Adrenal gland (tissue), 5 donors: ENCODE results near the gene PRXL2A.

Source experiments
- CTCF ChIP-seq, 6 experiments: fragments of 450-650 bp in 4 of 6; fragments of 200-600 bp in 2 of 6; sonication (generic) in 1 of 6; IDR thresholded peaks; 1 replicate in 5 of 6; 2 replicates in 1 of 6; pipeline versions ENCODE4 v1.5.1 to v1.8.0; 2016 to 2021; ENCODE audit warnings: antibody characterized with exemption in 6 of 6, mild to moderate bottlenecking in 2 of 6, moderate library complexity in 1 of 6
- POLR2A ChIP-seq, 2 donors: fragments of 450-650 bp; IDR thresholded peaks; one replicate each; pipeline ENCODE4 v1.6.1; 2017; ENCODE audit warnings: antibody characterized with exemption in 2 of 2, mild to moderate bottlenecking in 2 of 2, moderate library complexity in 1 of 2
- donor health status: DM: no; HTN: no; CAD: no.

GRCh38 chr10:80448209-80448942, 40.0 kb downstream of the PRXL2A start:
- no peak for TF ChIP-seq CTCF (IDR thresholded peaks at IDR 0.05)
- TF ChIP-seq POLR2A (IDR thresholded peaks at IDR 0.05): no peak
